ENCODE measurements around the gene PDZD2. TPM values are rescaled to one million over a fixed set of nuclear protein-coding genes. Genes with fewer than 3 reads are reported as not detected.

Gene PDZD2
- total RNA-seq, 2 experiments from 2014 or later, result not detected

DNA sequence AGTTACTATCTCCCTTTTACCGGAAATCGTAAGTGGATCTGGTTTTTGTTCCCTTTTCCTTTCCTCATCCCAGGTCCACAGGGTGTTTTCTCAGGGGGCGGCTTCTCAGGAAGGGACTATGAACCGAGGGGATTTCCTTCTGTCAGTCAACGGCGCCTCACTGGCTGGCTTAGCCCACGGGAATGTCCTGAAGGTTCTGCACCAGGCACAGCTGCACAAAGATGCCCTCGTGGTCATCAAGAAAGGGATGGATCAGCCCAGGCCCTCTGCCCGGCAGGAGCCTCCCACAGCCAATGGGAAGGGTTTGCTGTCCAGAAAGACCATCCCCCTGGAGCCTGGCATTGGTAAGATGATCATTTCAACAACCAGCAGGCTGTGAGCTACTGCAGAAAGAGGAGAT is 459.4 kb downstream of the PDZD2 start:
- no peak for DNase-seq
- Mint-ChIP-seq H3K36me3 (ENCODE audit: low read depth) (peaks cover 14% of the 10 kb centered on the region), H3K9me3 (ENCODE audit: insufficient read depth) (no peaks in the 10 kb centered on the region), H3K4me1 (ENCODE audit: low read depth) (peaks cover under 1% of the 10 kb centered on the region), H3K27me3 (ENCODE audit: low read depth) (no peaks in the 10 kb centered on the region), H3K27ac (no peak overlapping the region), H3K4me3 (no peak overlapping the region)
- ATAC-seq, result no peak
- POLR2A ChIA-PET, result no interaction called here
- CTCF ChIA-PET, result no interaction called here

GRCh38 chr5:32098890-32099310 is 460.0 kb downstream of the PDZD2 start:
- no peaks in the 10 kb centered on the region for H3K9me3 Mint-ChIP-seq (ENCODE audit: insufficient read depth)
- no peak for ATAC-seq
- H3K27me3 Mint-ChIP-seq (ENCODE audit: low read depth), result no peaks in the 10 kb centered on the region
- H3K4me3 Mint-ChIP-seq, result no peak overlapping the region
- no peak overlapping the region for H3K27ac Mint-ChIP-seq
- ChIA-PET CTCF (no interaction called here), POLR2A (no interaction called here)
- no peaks in the 10 kb centered on the region for H3K4me1 Mint-ChIP-seq (ENCODE audit: low read depth)
- DNase-seq, result no peak
- peaks cover 20% of the 10 kb centered on the region for H3K36me3 Mint-ChIP-seq (ENCODE audit: low read depth)

DNA sequence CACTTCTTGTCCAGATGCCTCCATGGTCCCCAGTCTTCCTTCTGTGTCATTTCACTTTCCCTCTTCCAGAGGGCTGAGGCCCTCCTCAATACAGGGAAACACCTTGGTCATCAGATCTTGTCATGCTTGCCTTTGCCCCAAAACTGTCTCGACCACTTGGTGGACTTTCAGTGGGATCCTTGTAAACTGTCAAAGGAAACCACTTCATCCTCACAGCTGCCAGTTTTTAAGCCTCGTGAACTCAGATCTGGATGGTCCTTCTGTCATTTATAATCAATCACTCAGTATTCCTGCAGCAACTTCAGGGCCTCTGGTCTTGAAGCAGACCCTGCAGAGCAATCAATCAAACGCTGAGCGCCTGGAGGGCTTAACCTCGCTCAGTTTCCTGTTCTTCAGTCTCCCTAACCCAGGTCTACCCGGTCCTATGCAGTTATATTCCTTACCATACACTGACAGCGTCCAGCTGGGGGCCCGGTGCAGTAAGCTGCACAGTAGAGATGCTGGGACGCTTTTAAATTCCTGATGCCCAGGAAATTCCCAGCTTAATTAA is 460.6 kb downstream of the PDZD2 start:
- no peak for DNase-seq
- Mint-ChIP-seq H3K27me3 (ENCODE audit: low read depth) (no peaks in the 10 kb centered on the region), H3K4me1 (ENCODE audit: low read depth) (no peaks in the 10 kb centered on the region), H3K9me3 (ENCODE audit: insufficient read depth) (no peaks in the 10 kb centered on the region), H3K36me3 (ENCODE audit: low read depth) (peaks cover 20% of the 10 kb centered on the region), H3K27ac (no peak overlapping the region), H3K4me3 (no peak overlapping the region)
- ATAC-seq, result no peak
- ChIA-PET POLR2A (no interaction called here), CTCF (no interaction called here)

GRCh38 chr5:32100230-32100629 is 461.3 kb downstream of the PDZD2 start:
- Mint-ChIP-seq H3K4me3 (no peak overlapping the region), H3K9me3 (ENCODE audit: insufficient read depth) (no peaks in the 10 kb centered on the region), H3K27me3 (ENCODE audit: low read depth) (no peaks in the 10 kb centered on the region), H3K36me3 (ENCODE audit: low read depth) (peaks cover 22% of the 10 kb centered on the region), H3K4me1 (ENCODE audit: low read depth) (no peaks in the 10 kb centered on the region), H3K27ac (no peak overlapping the region)
- no peak for ATAC-seq
- ChIA-PET CTCF (no interaction called here), POLR2A (no interaction called here)
- no peak for DNase-seq

DNA sequence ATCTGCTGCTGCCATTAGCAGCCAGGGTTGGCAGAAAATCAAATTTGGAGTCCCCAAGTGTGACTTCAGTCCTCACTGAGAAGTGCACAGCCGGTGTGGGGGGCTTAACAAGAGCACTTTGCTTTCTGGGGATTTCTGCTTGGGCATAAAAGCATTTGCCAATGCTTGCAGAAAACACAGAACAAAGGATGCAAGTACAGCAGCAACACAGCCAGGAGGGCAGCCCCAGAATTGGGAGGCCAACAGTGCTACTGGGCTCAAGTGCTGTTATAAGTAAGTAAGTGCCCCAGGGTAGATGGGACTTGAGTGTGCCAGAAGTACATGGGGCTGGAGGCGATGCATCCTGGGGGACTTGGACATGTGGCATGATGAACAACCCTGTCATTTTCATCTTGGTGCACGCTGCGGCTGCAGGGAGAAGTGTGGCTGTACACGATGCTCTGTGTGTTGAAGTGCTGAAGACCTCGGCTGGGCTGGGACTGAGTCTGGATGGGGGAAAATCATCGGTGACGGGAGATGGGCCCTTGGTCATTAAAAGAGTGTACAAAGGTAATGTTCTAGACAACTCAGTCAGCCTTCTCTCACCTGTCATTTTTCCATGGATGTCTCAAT is 461.9 kb downstream of the PDZD2 start:
- Mint-ChIP-seq H3K9me3 (ENCODE audit: insufficient read depth) (no peaks in the 10 kb centered on the region), H3K4me1 (ENCODE audit: low read depth) (no peaks in the 10 kb centered on the region), H3K27me3 (ENCODE audit: low read depth) (no peaks in the 10 kb centered on the region), H3K27ac (no peak overlapping the region), H3K36me3 (ENCODE audit: low read depth) (peaks cover 24% of the 10 kb centered on the region), H3K4me3 (no peak overlapping the region)
- ATAC-seq (no peak), DNase-seq (no peak)
- ChIA-PET POLR2A (no interaction called here), CTCF (no interaction called here)

- POLR2A ChIA-PET, result no interaction called here
- H3K9me3 Mint-ChIP-seq (ENCODE audit: insufficient read depth), result no peaks in the 10 kb centered on the region
- ATAC-seq (no peak), DNase-seq (peak; percentile 17)
- H3K4me1 Mint-ChIP-seq (ENCODE audit: low read depth), result no peaks in the 10 kb centered on the region
- H3K36me3 Mint-ChIP-seq (ENCODE audit: low read depth), result peaks cover 28% of the 10 kb centered on the region
- H3K27ac Mint-ChIP-seq, result no peak overlapping the region
- no peak overlapping the region for H3K4me3 Mint-ChIP-seq
- H3K27me3 Mint-ChIP-seq (ENCODE audit: low read depth), result no peaks in the 10 kb centered on the region
- CTCF ChIA-PET, result no interaction called here
These were observed 463.5 kb downstream of the PDZD2 start for GRCh38 chr5:32102254-32102986.

DNA sequence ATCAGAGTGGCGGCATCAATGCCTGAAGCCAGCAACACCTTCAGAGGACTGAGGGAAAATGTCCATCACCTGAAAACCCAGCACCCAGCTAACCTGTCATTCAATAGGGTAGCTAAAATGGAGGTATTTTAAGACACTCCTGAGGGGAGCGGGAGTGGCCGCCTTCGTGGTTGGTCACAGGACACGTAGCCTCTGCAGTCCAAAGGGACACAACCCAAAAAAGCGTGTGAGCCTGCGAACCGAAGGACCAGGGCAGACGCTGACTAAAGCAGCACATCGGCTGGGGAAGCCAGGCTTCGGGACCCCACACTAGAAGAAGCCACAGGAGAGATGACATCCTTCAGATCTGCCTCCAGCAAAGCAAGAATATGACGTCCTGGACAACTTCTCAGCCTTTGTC is 464.6 kb downstream of the PDZD2 start:
- DNase-seq, result no peak
- Mint-ChIP-seq H3K4me3 (no peak overlapping the region), H3K27me3 (ENCODE audit: low read depth) (no peaks in the 10 kb centered on the region), H3K4me1 (ENCODE audit: low read depth) (no peaks in the 10 kb centered on the region), H3K9me3 (ENCODE audit: insufficient read depth) (no peaks in the 10 kb centered on the region), H3K27ac (no peak overlapping the region), H3K36me3 (ENCODE audit: low read depth) (peaks cover 28% of the 10 kb centered on the region)
- ChIA-PET CTCF (no interaction called here), POLR2A (no interaction called here)
- ATAC-seq, result no peak

DNA sequence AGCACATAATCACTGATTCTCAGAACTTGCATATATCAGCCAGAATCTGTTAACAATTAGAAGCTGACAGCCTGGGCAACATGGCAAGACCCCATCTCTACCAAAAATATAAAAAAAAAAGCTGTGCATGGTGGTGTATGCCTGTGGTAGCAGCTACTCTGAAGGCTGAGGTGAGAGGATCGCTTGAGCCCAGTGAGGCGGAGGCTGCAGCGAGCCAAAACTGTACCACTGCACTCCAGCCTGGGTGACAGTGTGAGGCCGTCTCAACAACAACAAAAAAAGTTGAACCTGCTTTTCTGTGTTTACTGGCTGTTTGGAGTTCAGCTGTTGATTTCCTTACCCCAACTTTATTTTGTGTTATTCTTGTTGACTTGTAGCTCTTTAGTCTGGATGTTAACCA is 468.4 kb downstream of the PDZD2 start:
- Mint-ChIP-seq H3K27me3 (ENCODE audit: low read depth) (no peaks in the 10 kb centered on the region), H3K36me3 (ENCODE audit: low read depth) (peaks cover 42% of the 10 kb centered on the region), H3K27ac (no peak overlapping the region), H3K9me3 (ENCODE audit: insufficient read depth) (no peaks in the 10 kb centered on the region), H3K4me1 (ENCODE audit: low read depth) (no peaks in the 10 kb centered on the region), H3K4me3 (no peak overlapping the region)
- POLR2A ChIA-PET, result no interaction called here
- ATAC-seq (no peak), DNase-seq (no peak)
- CTCF ChIA-PET, result interaction anchor here (0.5 to 3.1 kb wide), 2 partner anchors 14 to 277 kb away, joined by 4 to 13 read pairs; no protein-coding TSS in a partner anchor

GRCh38 chr5:32108167-32108566 is 469.2 kb downstream of the PDZD2 start:
- no peaks in the 10 kb centered on the region for H3K9me3 Mint-ChIP-seq (ENCODE audit: insufficient read depth)
- ATAC-seq (no peak), DNase-seq (no peak)
- no peaks in the 10 kb centered on the region for H3K27me3 Mint-ChIP-seq (ENCODE audit: low read depth)
- no peak overlapping the region for H3K4me3 Mint-ChIP-seq
- H3K36me3 Mint-ChIP-seq (ENCODE audit: low read depth), result peaks cover 43% of the 10 kb centered on the region
- POLR2A ChIA-PET, result no interaction called here
- CTCF ChIA-PET, result interaction anchor here (3.1 kb wide), 1 partner anchor 15 kb away, joined by 13 read pairs; no protein-coding TSS in a partner anchor
- no peaks in the 10 kb centered on the region for H3K4me1 Mint-ChIP-seq (ENCODE audit: low read depth)
- H3K27ac Mint-ChIP-seq, result no peak overlapping the region

GRCh38 chr5:32109236-32109635 is 470.3 kb downstream of the PDZD2 start:
- DNase-seq (no peak), ATAC-seq (no peak)
- no peak overlapping the region for H3K4me3 Mint-ChIP-seq
- no peaks in the 10 kb centered on the region for H3K27me3 Mint-ChIP-seq (ENCODE audit: low read depth)
- ChIA-PET POLR2A (no interaction called here), CTCF (interaction anchor here (0.6 to 3.1 kb wide), 3 partner anchors 14 to 577 kb away, joined by 3 to 13 read pairs (median 4); partner anchors contain the start of genes C5orf22 and DROSHA)
- H3K4me1 Mint-ChIP-seq (ENCODE audit: low read depth), result no peaks in the 10 kb centered on the region
- H3K27ac Mint-ChIP-seq, result no peak overlapping the region
- no peaks in the 10 kb centered on the region for H3K9me3 Mint-ChIP-seq (ENCODE audit: insufficient read depth)
- H3K36me3 Mint-ChIP-seq (ENCODE audit: low read depth), result peaks cover 36% of the 10 kb centered on the region

DNA sequence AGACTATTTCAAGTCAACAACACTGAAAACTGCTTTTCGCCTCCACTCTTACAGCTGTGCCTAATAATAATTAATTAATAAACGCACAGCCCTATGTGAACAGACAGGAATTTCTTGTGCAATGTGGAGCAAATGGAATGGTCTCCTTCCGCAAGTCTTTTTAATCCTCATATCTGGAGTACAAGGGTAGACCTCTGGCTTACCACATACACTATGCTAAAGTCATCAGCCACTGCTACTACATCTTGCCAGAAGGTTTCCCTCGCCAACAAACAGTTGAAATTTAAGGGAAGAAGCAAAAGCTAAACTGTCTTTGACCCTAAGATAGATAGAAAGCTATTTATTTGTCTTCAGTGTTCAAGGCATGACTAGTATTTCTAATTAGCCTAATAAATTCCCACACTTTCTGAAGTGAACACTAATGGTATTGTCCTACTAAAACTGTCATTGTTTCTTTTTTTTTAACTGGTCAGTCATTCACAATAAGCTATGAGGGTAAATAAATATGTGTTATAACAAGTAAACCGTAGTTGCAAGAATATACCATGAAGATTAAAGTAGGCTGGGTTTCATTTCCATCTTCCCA is 471.3 kb downstream of the PDZD2 start:
- no peaks in the 10 kb centered on the region for H3K27me3 Mint-ChIP-seq (ENCODE audit: low read depth)
- POLR2A ChIA-PET, result no interaction called here

GRCh38 chr5:32115985-32116384 is 477.1 kb downstream of the PDZD2 start:
- POLR2A ChIA-PET, result interaction anchor here (1.1 kb wide), 1 partner anchor 21 kb away, joined by 3 read pairs; no protein-coding TSS in a partner anchor
- Mint-ChIP-seq H3K4me3 (no peak overlapping the region), H3K27ac (peak overlapping the region; percentile 17), H3K4me1 (ENCODE audit: low read depth) (peaks cover 6% of the 10 kb centered on the region), H3K27me3 (ENCODE audit: low read depth) (no peaks in the 10 kb centered on the region), H3K9me3 (ENCODE audit: insufficient read depth) (no peaks in the 10 kb centered on the region), H3K36me3 (ENCODE audit: low read depth) (peaks cover 45% of the 10 kb centered on the region)
- DNase-seq (no peak), ATAC-seq (no peak)
- CTCF ChIA-PET, result interaction anchor here (0.9 to 1.7 kb wide), 2 partner anchors 11 to 23 kb away, joined by 3 to 4 read pairs; no protein-coding TSS in a partner anchor

More for the DNA sequence above, 471.3 kb downstream of the PDZD2 start:
- CTCF ChIA-PET, result interaction anchor here (0.8 kb wide), 1 partner anchor 480 kb away, joined by 3 read pairs; no protein-coding TSS in a partner anchor
- DNase-seq, result no peak
- ATAC-seq, result no peak
- Mint-ChIP-seq H3K4me1 (ENCODE audit: low read depth) (no peaks in the 10 kb centered on the region), H3K9me3 (ENCODE audit: insufficient read depth) (no peaks in the 10 kb centered on the region), H3K4me3 (no peak overlapping the region), H3K36me3 (ENCODE audit: low read depth) (peaks cover 39% of the 10 kb centered on the region), H3K27ac (no peak overlapping the region)

All from activated CD8-positive, alpha-beta T cell treated with anti-CD3 and anti-CD28 coated beads, Interleukin-2, amount 10 ng/mL, durations not matched to agents 7 days and 5 days (primary cell).